HepG2 (cell line): ENCODE measurements around the gene GADL1. TPM values are rescaled to one million over a fixed set of nuclear protein-coding genes. Genes with fewer than 3 reads are reported as not detected.

Experiments
- ATAC-seq: fragments of 200-7000 bp; cut with Tn5 transposase; 3 replicates; pipeline ENCODE4 v1.9.1; 2020; ENCODE audit warnings: mild to moderate bottlenecking, moderate library complexity
- BruUV-seq: library from RNA; stranded (reverse); fragments of 400-500 nt; replicated peaks from 2 replicates; lab custom pipeline; 2021; lab: Mats Ljungman, UMichigan
- CTCF ChIA-PET: fragments of 300-600 bp; formaldehyde crosslinking; extraction: SDS; loops from one replicate; lab custom pipeline; 2021; ENCODE audit warnings: low total read pairs, inconsistent platforms, low intra/inter-chr PET ratio; lab: Yijun Ruan, JAX
- POLR2A ChIA-PET: fragments of 350-600 bp; sonication (Branson Sonifier 250); formaldehyde crosslinking; loops from one replicate; lab custom pipeline; 2020; ENCODE audit warnings: antibody characterized with exemption, inconsistent platforms; lab: Yijun Ruan, JAX
- DNase-seq: peaks from one replicate; pipeline ENCODE4 v3.0.0-alpha.2; 2015; ENCODE audit warnings: low spot score
- FAIRE-seq: peaks from 3 replicates; lab custom pipeline; 2011; peaks lifted over from hg19 to GRCh38; lab: Jason Lieb, UNC
- H2AFZ ChIP-seq: one replicate; pipeline ENCODE4 v1.6.1; 2011; ENCODE audit warnings: low read length, inconsistent platforms
- H3K27ac ChIP-seq: fragments of 300-600 bp; 3 replicates; pipeline ENCODE4 v1.8.0; 2011; ENCODE audit warnings: mixed run types, mild to moderate bottlenecking, mixed read lengths, low read length, inconsistent platforms; ENCODE audit not compliant: insufficient read depth; ENCODE audit errors: extremely low read length
- H3K27me3 ChIP-seq, 2 experiments: fragments of 200-600 bp in 1 of 2; 2 replicates in 1 of 2; 3 replicates in 1 of 2; pipeline versions ENCODE4 v1.6.0 to v1.8.0; 2011; ENCODE audit warnings: low read length in 2 of 2, mild to moderate bottlenecking in 2 of 2, moderate library complexity in 2 of 2, inconsistent platforms in 1 of 2; ENCODE audit not compliant: insufficient read depth in 2 of 2, control insufficient read depth in 1 of 2
- H3K36me3 ChIP-seq, 2 experiments: fragments of 200-600 bp in 1 of 2; replicated peaks in 1 of 2; 2 replicates in 1 of 2; 3 replicates in 1 of 2; pipeline versions ENCODE4 v1.5.1 to v1.8.0; 2011; ENCODE audit warnings: low read length in 2 of 2, inconsistent platforms in 1 of 2; ENCODE audit not compliant: insufficient read depth in 2 of 2, control insufficient read depth in 1 of 2
- H3K4me1 ChIP-seq: 2 replicates; pipeline ENCODE4 v1.5.1; 2012; ENCODE audit warnings: low read length, inconsistent platforms; ENCODE audit not compliant: insufficient read depth
- H3K4me2 ChIP-seq: 2 replicates; pipeline ENCODE4 v1.6.0; 2011; ENCODE audit warnings: low read depth, low read length, inconsistent platforms
- H3K4me3 ChIP-seq, 3 experiments: fragments of 200-600 bp in 1 of 3; sonication (generic), shearing (Covaris generic) in 1 of 3; replicated peaks in 1 of 3; 2 replicates each; pipeline ENCODE4 v1.5.1; 2011 to 2016; ENCODE audit warnings: low read length in 3 of 3, inconsistent platforms in 2 of 3, low read depth in 2 of 3, mild to moderate bottlenecking in 2 of 3, control low read depth in 1 of 3, mixed read lengths in 1 of 3; ENCODE audit not compliant: insufficient read depth in 1 of 3
- H3K79me2 ChIP-seq: one replicate; pipeline ENCODE4 v1.6.1; 2011; ENCODE audit warnings: low read length, inconsistent platforms; ENCODE audit not compliant: insufficient read depth
- H3K9ac ChIP-seq: 2 replicates; pipeline ENCODE4 v1.6.0; 2011; ENCODE audit warnings: mild to moderate bottlenecking, low read depth, low read length, inconsistent platforms; ENCODE audit not compliant: insufficient read depth
- H3K9me3 ChIP-seq: 2 replicates; pipeline ENCODE4 v1.5.1; 2012; ENCODE audit warnings: mild to moderate bottlenecking, low read length
- H4K20me1 ChIP-seq: 2 replicates; pipeline ENCODE4 v1.6.0; 2011; ENCODE audit warnings: inconsistent platforms, mild to moderate bottlenecking, low read length, moderate library complexity; ENCODE audit not compliant: insufficient read depth
- ATF1 ChIP-seq: IDR thresholded peaks from 2 replicates; pipeline ENCODE4 v1.6.1; 2016; ENCODE audit warnings: mild to moderate bottlenecking, control low read depth
- ATF5 ChIP-seq: sonication (generic); formaldehyde crosslinking; IDR thresholded peaks from 2 replicates; pipeline ENCODE4 v1.4.0; 2020; ENCODE audit warnings: mild to moderate bottlenecking, low read depth, missing genetic modification reagents
- CHD2 ChIP-seq: IDR thresholded peaks from 2 replicates; pipeline ENCODE4 v1.6.1; 2011; ENCODE audit warnings: low read depth, low read length, improper control_type of control experiment
- GFI1 ChIP-seq: sonication (generic); formaldehyde crosslinking; IDR thresholded peaks from 2 replicates; pipeline ENCODE4 v1.5.0; 2020; ENCODE audit warnings: missing genetic modification reagents, mild to moderate bottlenecking, borderline replicate concordance
- HDAC2 ChIP-seq: sonication (generic); formaldehyde crosslinking; IDR thresholded peaks from 2 replicates; pipeline ENCODE4 v1.4.0; 2020; ENCODE audit warnings: missing genetic modification reagents
- HNRNPUL1 ChIP-seq: fragments of 200-400 bp; formaldehyde crosslinking; IDR thresholded peaks from 2 replicates; pipeline ENCODE4 v1.6.1; 2017; ENCODE audit warnings: low read depth, mild to moderate bottlenecking, low read length, moderate library complexity
- KDM5A ChIP-seq: fragments of 200-600 bp; sonication (generic); IDR thresholded peaks from 2 replicates; pipeline ENCODE4 v1.7.0; 2018; ENCODE audit warnings: antibody characterized with exemption, mild to moderate bottlenecking, low read length, borderline replicate concordance
- MXD1 ChIP-seq: sonication (generic); formaldehyde crosslinking; IDR thresholded peaks from 2 replicates; pipeline ENCODE4 v1.4.0; 2020; ENCODE audit warnings: mild to moderate bottlenecking, missing genetic modification reagents
- NRL ChIP-seq: sonication (generic); formaldehyde crosslinking; IDR thresholded peaks from 2 replicates; pipeline ENCODE4 v1.5.0; 2020; ENCODE audit warnings: missing genetic modification reagents, mild to moderate bottlenecking, moderate library complexity, borderline replicate concordance
- PLRG1 ChIP-seq: fragments of 450-650 bp; conservative IDR thresholded peaks from 2 replicates; pipeline ENCODE4 v1.6.1; 2016
- POLR2AphosphoS5 ChIP-seq: IDR thresholded peaks from 2 replicates; pipeline ENCODE4 v1.6.1; 2012; ENCODE audit warnings: low read depth, low read length
- POLR2G ChIP-seq: fragments of 200-400 bp; formaldehyde crosslinking; IDR thresholded peaks from 2 replicates; pipeline ENCODE4 v1.6.1; 2018; ENCODE audit warnings: mild to moderate bottlenecking, low read depth, low read length, moderate library complexity
- RBM22 ChIP-seq: fragments of 200-400 bp; formaldehyde crosslinking; optimal IDR thresholded peaks from 2 replicates; pipeline ENCODE3; 2017; ENCODE audit warnings: mild to moderate bottlenecking, low read length, moderate library complexity
- SMAD3 ChIP-seq: sonication (generic); formaldehyde crosslinking; IDR thresholded peaks from 2 replicates; pipeline ENCODE4 v1.4.0; 2020; ENCODE audit warnings: missing genetic modification reagents
- SRSF4 ChIP-seq: fragments of 200-400 bp; formaldehyde crosslinking; IDR thresholded peaks from one replicate; pipeline ENCODE4 v1.6.1; 2018; ENCODE audit warnings: mild to moderate bottlenecking, low read depth, low read length, moderate library complexity; ENCODE audit not compliant: poor library complexity, severe bottlenecking
- TEAD2 ChIP-seq: sonication (generic); formaldehyde crosslinking; IDR thresholded peaks from 2 replicates; pipeline ENCODE4 v1.9.0; 2021; ENCODE audit warnings: missing genetic modification reagents
- ZFP90 ChIP-seq: sonication (generic); formaldehyde crosslinking; IDR thresholded peaks from 2 replicates; pipeline ENCODE4 v1.8.0; 2022; ENCODE audit warnings: missing genetic modification reagents, mild to moderate bottlenecking, inconsistent platforms, borderline replicate concordance
- ZNF256 ChIP-seq: sonication (generic); formaldehyde crosslinking; conservative IDR thresholded peaks from 2 replicates; pipeline ENCODE4 v1.4.0; 2020; ENCODE audit warnings: missing genetic modification reagents
- ZNF598 ChIP-seq: sonication (generic); formaldehyde crosslinking; IDR thresholded peaks from 2 replicates; pipeline ENCODE4 v1.5.1; 2020; ENCODE audit warnings: mild to moderate bottlenecking, missing genetic modification reagents, borderline replicate concordance
- ZNF709 ChIP-seq: sonication (generic); formaldehyde crosslinking; IDR thresholded peaks from 2 replicates; pipeline ENCODE4 v1.5.0; 2020; ENCODE audit warnings: mild to moderate bottlenecking, missing genetic modification reagents
- WGBS: methylation state at CpG from one replicate; pipeline ENCODE4 v1.1.6; 2017; ENCODE audit warnings: low lambda C conversion rate; 5-methylcytosine and 5-hydroxymethylcytosine counted together
- in situ Hi-C: cut with HindIII; loops from 2 replicates; pipeline ENCODE4 v1.10.0; 2017; ENCODE audit warnings: low pct_unique_long_range_greater_than_20kb; ENCODE audit not compliant: extremely low pct_ligation_motif_present
- intact Hi-C: fragments of 100-400 bp; cut with micrococcal nuclease; formaldehyde crosslinking; loops from one replicate; pipeline ENCODE4 v1.10.0; 2022; ENCODE audit not compliant: unreplicated experiment
- polyA plus RNA-seq, 8 experiments: library from polyadenylated mRNA; depleted of rRNA in 3 of 8; stranded (reverse) in 7 of 8; unstranded in 1 of 8; fragments of >200 nt; fragmentation: Illumina TruSeq in 4 of 8; extraction: Trizol in 4 of 8; gene quantifications; 2 replicates each; pipeline versions ENCODE4 v1.2.1 to v1.2.3, GENCODE V29; 2011 to 2016; ENCODE audit warnings: low read depth in 4 of 8, missing spikeins in 1 of 8, mixed read lengths in 1 of 8; ENCODE audit not compliant: insufficient read depth in 1 of 8
- total RNA-seq, 5 experiments: library from RNA; depleted of rRNA; stranded (reverse); fragments of >200 nt; fragmentation: Illumina TruSeq; extraction: Trizol; gene quantifications; 2 replicates each; pipeline ENCODE4 v1.2.3, GENCODE V29; 2016; ENCODE audit warnings: low read depth in 1 of 5

Gene GADL1
- total and polyA plus RNA-seq, 2 of the 13 experiments (the other 11 are each of a cell fraction or from before 2014, with no cell fraction given), result not detected

- CTCF ChIA-PET, result no interaction called here
- 47% methylated on average over 2 of the region's 2 CpGs for WGBS
- FAIRE-seq (no peak), ATAC-seq (no peak)
- intact Hi-C loops, result loop anchor here (10.0 kb wide), 1 partner anchor 204 kb away; no protein-coding TSS in a partner anchor
- no peak overlapping the region for H3K27ac ChIP-seq
- TF ChIP-seq CHD2 (no peak), RBM22 (peak; percentile 83), POLR2G (peak; percentile 52; the same call in 1 of the 2 replicates), POLR2AphosphoS5 (peak; percentile 28; the same call in 1 of the 2 replicates)
- TF ChIP-seq, all 625 proteins: peak for 3
- POLR2A ChIA-PET, result no interaction called here
- Histone ChIP-seq H3K4me3 (no peak overlapping the region), H3K4me2 (no peak overlapping the region), H4K20me1 (peaks cover 3% of the 10 kb centered on the region; the same call in 1 of the 2 replicates), H3K79me2 (no peaks in the 10 kb centered on the region), H2AFZ (no peak overlapping the region), H3K36me3 (peaks cover 4 to 25% of the 10 kb centered on the region in 2 experiments), H3K27me3 (no peaks in the 10 kb centered on the region), H3K4me1 (no peaks in the 10 kb centered on the region; the same call in 1 of the 2 replicates), H3K9me3 (peaks cover 5% of the 10 kb centered on the region; the same call in 1 of the 2 replicates), H3K9ac (no peak overlapping the region)
- no peak for DNase-seq
- in situ Hi-C loops, result no loop called here
- no TSS peak for BruUV-seq
Observed at GRCh38 chr3:30698549-30698948, 195.9 kb downstream of the GADL1 start.

GRCh38 chr3:30696896-30697295, 197.6 kb downstream of the GADL1 start:
- BruUV-seq, result no TSS peak
- DNase-seq, result no peak
- intact Hi-C loops (loop anchor here (10.0 kb wide), 1 partner anchor 202 kb away; no protein-coding TSS in a partner anchor), in situ Hi-C loops (no loop called here)
- Histone ChIP-seq H3K9me3 (no peaks in the 10 kb centered on the region), H3K36me3 (peaks cover 8 to 42% of the 10 kb centered on the region in 2 experiments), H4K20me1 (peaks cover 12% of the 10 kb centered on the region), H2AFZ (no peak overlapping the region), H3K9ac (no peak overlapping the region), H3K27ac (no peak overlapping the region), H3K27me3 (no peaks in the 10 kb centered on the region), H3K79me2 (no peaks in the 10 kb centered on the region), H3K4me1 (peaks cover 15% of the 10 kb centered on the region), H3K4me2 (no peak overlapping the region), H3K4me3 (no peak overlapping the region)
- WGBS, result 95% methylated on average over 2 of the region's 2 CpGs
- no peak for FAIRE-seq
- CTCF ChIA-PET, result no interaction called here
- POLR2A ChIA-PET, result no interaction called here
- ATAC-seq, result no peak
- no peak for TF ChIP-seq HDAC2 (CRISPR knock-in tag)
- no peak for TF ChIP-seq ATF1 (CRISPR knock-in tag)
- no peak for TF ChIP-seq ZNF256 (CRISPR knock-in tag)
- no peak for TF ChIP-seq SRSF4
- TF ChIP-seq TEAD2, result no peak
- TF ChIP-seq PLRG1, result no peak
- no peak for TF ChIP-seq NRL (CRISPR knock-in tag)
- no peak for TF ChIP-seq GFI1
- TF ChIP-seq ZNF709, result no peak
- no peak for TF ChIP-seq ZFP90 (CRISPR knock-in tag)
- no peak for TF ChIP-seq MXD1
- TF ChIP-seq SMAD3 (CRISPR knock-in tag), result no peak
- TF ChIP-seq ATF5, result no peak
- no peak for TF ChIP-seq KDM5A
- no peak for TF ChIP-seq HNRNPUL1
- no peak for TF ChIP-seq ZNF598
